C4-2B (cell line): ENCODE data around the gene SIL1.

ENCODE experiments used
- H3K27ac ChIP-seq: fragments of 450-650 bp; 2 replicates; pipeline ENCODE4 v1.5.1; 2017
- CTCF ChIP-seq: fragments of 450-650 bp; conservative IDR thresholded peaks from 2 replicates; pipeline ENCODE4 v1.5.1; 2017; ENCODE audit warnings: mild to moderate bottlenecking
- ZFX ChIP-seq: fragments of 450-650 bp; IDR thresholded peaks from 2 replicates; pipeline ENCODE4 v1.6.1; 2017

SIL1 gene

GRCh38 chr5:138964647-138965201 is 233.4 kb downstream of the SIL1 start:
- no peak for TF ChIP-seq ZFX
- no peak for TF ChIP-seq CTCF

DNA sequence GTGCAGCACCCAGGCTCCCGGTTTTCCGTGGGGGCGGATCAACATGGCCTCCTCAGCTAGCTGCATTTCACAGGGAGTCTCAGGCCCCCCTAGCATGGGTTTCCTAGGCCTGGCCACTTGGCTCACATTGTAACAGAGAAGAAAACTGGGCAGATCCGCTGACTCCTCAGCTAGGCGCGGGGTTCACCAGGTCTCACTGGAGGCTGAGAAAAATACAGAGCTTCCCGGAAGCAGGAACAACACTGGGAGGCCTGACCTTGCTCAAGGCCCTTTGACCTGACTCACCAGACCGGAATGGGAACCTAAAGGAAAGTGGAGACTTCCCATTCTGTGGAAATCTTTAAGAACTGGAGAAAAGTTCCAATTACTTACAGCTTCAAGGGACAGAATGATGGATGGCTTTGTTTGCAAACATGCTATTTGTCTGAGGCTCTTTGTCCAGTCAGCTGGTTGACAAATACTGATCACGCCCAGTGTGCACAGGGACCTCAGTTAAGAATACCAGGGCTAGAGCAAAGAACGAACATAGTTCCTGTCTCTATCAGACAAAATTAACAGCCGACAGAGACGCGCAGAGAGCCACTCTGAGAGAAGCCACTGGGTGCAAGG is 234.3 kb downstream of the SIL1 start:
- TF ChIP-seq ZFX, result no peak
- H3K27ac ChIP-seq, result peak overlapping the region; percentile 46

More at GRCh38 chr5:138964647-138965201, 233.4 kb downstream of the SIL1 start:
- H3K27ac ChIP-seq, result peak overlapping the region; percentile 46; the same call in 1 of the 2 replicates

DNA sequence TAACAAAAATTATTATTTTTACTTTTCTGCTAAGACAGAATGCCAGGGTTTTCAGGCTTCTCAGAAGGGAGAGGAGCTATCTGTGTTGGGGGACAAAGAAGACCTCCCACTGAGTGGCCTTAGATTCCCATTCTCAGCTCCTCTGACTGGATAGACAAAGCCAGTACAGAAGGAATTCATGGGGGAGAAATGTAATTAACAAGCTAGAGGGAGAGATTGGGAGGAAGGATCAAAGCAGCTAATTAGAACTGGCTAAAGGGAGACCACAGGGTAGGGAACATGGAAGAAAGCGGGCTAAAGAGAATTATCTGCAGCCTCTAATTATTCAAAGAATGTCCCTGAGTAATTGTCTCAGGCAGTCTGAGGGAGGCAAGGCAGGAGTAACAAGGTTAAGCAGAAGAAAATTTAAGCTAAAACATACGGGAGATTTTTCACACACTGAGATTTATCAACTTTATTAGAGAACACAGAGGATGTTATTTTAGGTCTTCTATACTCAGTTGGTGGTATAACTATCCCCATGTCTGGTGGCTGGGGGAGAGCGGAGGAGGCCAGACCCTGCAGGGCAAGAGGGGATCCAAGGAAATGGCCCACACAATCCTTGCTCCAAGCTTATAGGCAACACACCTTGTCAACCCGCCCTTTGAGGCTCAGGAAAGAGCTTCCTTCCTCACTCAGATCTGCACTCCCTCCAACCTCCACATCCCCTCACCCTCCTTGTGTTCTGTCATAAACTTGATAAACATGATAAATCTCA is 235.4 kb downstream of the SIL1 start:
- TF ChIP-seq CTCF (no peak), ZFX (no peak)
- no peak overlapping the region for H3K27ac ChIP-seq

- TF ChIP-seq CTCF, result no peak
- TF ChIP-seq ZFX, result no peak
- no peak overlapping the region for H3K27ac ChIP-seq
Measured at GRCh38 chr5:138961729-138962128, 236.4 kb downstream of the SIL1 start.

- no peak overlapping the region for H3K27ac ChIP-seq
- TF ChIP-seq ZFX (no peak), CTCF (no peak)
Measured at GRCh38 chr5:138961221-138961620, 236.9 kb downstream of the SIL1 start.

GRCh38 chr5:138960145-138960692 is 237.9 kb downstream of the SIL1 start:
- TF ChIP-seq ZFX (no peak), CTCF (no peak)

GRCh38 chr5:138956801-138957200 is 241.4 kb downstream of the SIL1 start:
- TF ChIP-seq CTCF, result no peak
- no peak for TF ChIP-seq ZFX
- no peak overlapping the region for H3K27ac ChIP-seq

More at GRCh38 chr5:138960145-138960692, 237.9 kb downstream of the SIL1 start:
- no peak overlapping the region for H3K27ac ChIP-seq
